DND-41 (cell line): ENCODE results near the gene ASIP.

Source experiments
- ATAC-seq: fragments of 200-7000 bp; cut with Tn5 transposase; 3 replicates; pipeline ENCODE4 v1.9.1; 2021; ENCODE audit warnings: low read depth; ENCODE audit not compliant: insufficient read depth
- DNase-seq: peaks from one replicate; pipeline ENCODE4 v3.0.0-alpha.2; 2020
- H2AFZ ChIP-seq: 2 replicates; pipeline ENCODE4 v1.6.0; 2012; ENCODE audit warnings: low read depth, low read length
- H3K27ac ChIP-seq: 2 replicates; pipeline ENCODE4 v1.5.1; 2012; ENCODE audit warnings: low read length, inconsistent platforms
- H3K27me3 ChIP-seq: fragments of 200-600 bp; sonication (generic); 2 replicates; pipeline ENCODE4 v1.6.0; 2012; ENCODE audit warnings: low read length, mild to moderate bottlenecking, inconsistent platforms; ENCODE audit not compliant: insufficient read depth, poor library complexity
- H3K36me3 ChIP-seq: 2 replicates; pipeline ENCODE4 v1.5.1; 2012; ENCODE audit warnings: low read length, inconsistent platforms; ENCODE audit not compliant: insufficient read depth
- H3K4me1 ChIP-seq: 2 replicates; pipeline ENCODE4 v1.5.1; 2012; ENCODE audit warnings: mild to moderate bottlenecking, low read length; ENCODE audit not compliant: insufficient read depth
- H3K4me2 ChIP-seq: 2 replicates; pipeline ENCODE4 v1.6.0; 2012; ENCODE audit warnings: mild to moderate bottlenecking, moderate library complexity, low read length, inconsistent platforms; ENCODE audit not compliant: insufficient read depth
- H3K4me3 ChIP-seq, 2 experiments: fragments of 200-600 bp in 1 of 2; shearing (Covaris generic) in 1 of 2; 2 replicates each; pipeline ENCODE4 v1.5.1; 2012 to 2016; ENCODE audit warnings: inconsistent platforms in 2 of 2, low read length in 2 of 2, mild to moderate bottlenecking in 2 of 2, low read depth in 1 of 2, moderate library complexity in 1 of 2
- H3K79me2 ChIP-seq: 2 replicates; pipeline ENCODE4 v1.6.0; 2012; ENCODE audit warnings: low read length, inconsistent platforms; ENCODE audit not compliant: insufficient read depth
- H3K9ac ChIP-seq: 2 replicates; pipeline ENCODE4 v1.6.0; 2012; ENCODE audit warnings: low read depth, mild to moderate bottlenecking, inconsistent platforms, low read length, moderate library complexity
- H3K9me3 ChIP-seq: 2 replicates; pipeline ENCODE4 v1.5.1; 2012; ENCODE audit warnings: low read length, moderate library complexity, mild to moderate bottlenecking, inconsistent platforms; ENCODE audit not compliant: insufficient read depth, severe bottlenecking
- H4K20me1 ChIP-seq: 2 replicates; pipeline ENCODE4 v1.6.0; 2012; ENCODE audit warnings: low read length; ENCODE audit not compliant: insufficient read depth
- CTCF ChIP-seq: IDR thresholded peaks from 2 replicates; pipeline ENCODE4 v1.5.1; 2012; ENCODE audit warnings: borderline replicate concordance, low read length, moderate library complexity, mild to moderate bottlenecking; ENCODE audit not compliant: poor library complexity, severe bottlenecking; ENCODE audit errors: extremely low read depth
- EZH2 ChIP-seq: IDR thresholded peaks from 3 replicates; pipeline ENCODE4 v1.6.1; 2012; ENCODE audit warnings: borderline replicate concordance, low read depth, mild to moderate bottlenecking, moderate library complexity, low read length, inconsistent platforms; ENCODE audit not compliant: severe bottlenecking

ASIP gene

GRCh38 chr20:34210271-34210670 is 31.0 kb upstream of the ASIP start:
- no peak overlapping the region for H2AFZ ChIP-seq
- H3K27ac ChIP-seq, result no peak overlapping the region
- no peak for ATAC-seq
- H3K4me3 ChIP-seq, result no peak overlapping the region
- no peaks in the 10 kb centered on the region for H3K36me3 ChIP-seq
- no peak for DNase-seq
- no peak overlapping the region for H3K4me2 ChIP-seq
- no peaks in the 10 kb centered on the region for H4K20me1 ChIP-seq
- H3K27me3 ChIP-seq, result no peaks in the 10 kb centered on the region
- H3K9me3 ChIP-seq, result peaks cover 3% of the 10 kb centered on the region
- TF ChIP-seq EZH2, result no peak
- no peak for TF ChIP-seq CTCF
- no peaks in the 10 kb centered on the region for H3K79me2 ChIP-seq
- H3K4me1 ChIP-seq, result no peaks in the 10 kb centered on the region
- no peak overlapping the region for H3K9ac ChIP-seq

- H3K4me2 ChIP-seq, result no peak overlapping the region
- no peaks in the 10 kb centered on the region for H3K4me1 ChIP-seq
- no peaks in the 10 kb centered on the region for H4K20me1 ChIP-seq
- ATAC-seq, result no peak
- H2AFZ ChIP-seq, result no peak overlapping the region
- no peaks in the 10 kb centered on the region for H3K36me3 ChIP-seq
- H3K9ac ChIP-seq, result no peak overlapping the region
- no peaks in the 10 kb centered on the region for H3K27me3 ChIP-seq
- no peak for DNase-seq
- no peak for TF ChIP-seq CTCF
- peaks cover 3% of the 10 kb centered on the region for H3K9me3 ChIP-seq
- no peaks in the 10 kb centered on the region for H3K79me2 ChIP-seq
- no peak overlapping the region for H3K4me3 ChIP-seq
- no peak overlapping the region for H3K27ac ChIP-seq
Measured at GRCh38 chr20:34211591-34211990, 29.6 kb upstream of the ASIP start.

GRCh38 chr20:34213213-34213612 is 28.0 kb upstream of the ASIP start:
- Histone ChIP-seq H3K27ac (no peak overlapping the region), H3K9me3 (peaks cover 3% of the 10 kb centered on the region), H3K4me2 (no peak overlapping the region), H3K27me3 (no peaks in the 10 kb centered on the region), H3K9ac (no peak overlapping the region), H2AFZ (no peak overlapping the region), H3K4me3 (no peak overlapping the region), H4K20me1 (no peaks in the 10 kb centered on the region), H3K79me2 (no peaks in the 10 kb centered on the region), H3K4me1 (no peaks in the 10 kb centered on the region), H3K36me3 (no peaks in the 10 kb centered on the region)
- ATAC-seq, result no peak
- no peak for TF ChIP-seq CTCF
- no peak for TF ChIP-seq EZH2
- DNase-seq, result no peak

GRCh38 chr20:34215711-34216381 is 25.4 kb upstream of the ASIP start:
- TF ChIP-seq CTCF, result no peak
- TF ChIP-seq EZH2, result no peak
- no peaks in the 10 kb centered on the region for H3K36me3 ChIP-seq
- no peaks in the 10 kb centered on the region for H4K20me1 ChIP-seq
- no peak overlapping the region for H2AFZ ChIP-seq
- H3K9ac ChIP-seq, result no peak overlapping the region
- DNase-seq, result no peak
- no peaks in the 10 kb centered on the region for H3K27me3 ChIP-seq
- H3K79me2 ChIP-seq, result no peaks in the 10 kb centered on the region
- no peak overlapping the region for H3K27ac ChIP-seq
- H3K4me2 ChIP-seq, result no peak overlapping the region
- H3K4me3 ChIP-seq, result no peak overlapping the region
- H3K4me1 ChIP-seq, result no peaks in the 10 kb centered on the region
- no peaks in the 10 kb centered on the region for H3K9me3 ChIP-seq
- ATAC-seq, result no peak
